A673 (cell line): ENCODE results near the gene PIAS1. TPM values are rescaled to one million over a fixed set of nuclear protein-coding genes. Genes with fewer than 3 reads are reported as not detected.

ENCODE experiments used
- BruUV-seq: library from RNA; stranded (reverse); fragments of 400-500 nt; replicated peaks from 2 replicates; lab custom pipeline; 2021; lab: Mats Ljungman, UMichigan
- CTCF ChIA-PET: fragments of 300-600 bp; sonication (Branson Sonifier 250); formaldehyde crosslinking; loops from one replicate; lab custom pipeline; 2022; ENCODE audit warnings: antibody characterized with exemption; lab: Charles Lee
- POLR2A ChIA-PET: fragments of 300-600 bp; sonication (Branson Sonifier 250); formaldehyde crosslinking; loops from one replicate; lab custom pipeline; 2022; ENCODE audit warnings: antibody characterized with exemption; ENCODE audit not compliant: low non-redundant PET; lab: Charles Lee
- DNase-seq: peaks from one replicate; pipeline ENCODE4 v3.0.0-alpha.2; 2015; ENCODE audit warnings: low spot score
- H3K27ac ChIP-seq: fragments of 200-600 bp; sonication (generic); 2 replicates; pipeline ENCODE4 v1.5.1; 2016; ENCODE audit warnings: mixed run types, low read depth, mild to moderate bottlenecking, mixed read lengths, antibody characterized with exemption, low read length; ENCODE audit not compliant: poor library complexity, severe bottlenecking
- H3K27me3 ChIP-seq: fragments of 200-600 bp; sonication (generic); replicated peaks from 2 replicates; pipeline ENCODE4 v1.6.1; 2017; ENCODE audit warnings: mixed run types, low read depth, mild to moderate bottlenecking, mixed read lengths, antibody characterized with exemption, low read length; ENCODE audit not compliant: insufficient read depth, poor library complexity
- H3K36me3 ChIP-seq: fragments of 200-600 bp; sonication (generic); 2 replicates; pipeline ENCODE4 v1.6.1; 2016; ENCODE audit warnings: mixed run types, mild to moderate bottlenecking, mixed read lengths, antibody characterized with exemption, low read length; ENCODE audit not compliant: insufficient read depth, poor library complexity, severe bottlenecking
- H3K4me1 ChIP-seq: fragments of 200-600 bp; sonication (generic); 2 replicates; pipeline ENCODE4 v1.6.1; 2017; ENCODE audit warnings: mixed run types, mild to moderate bottlenecking, mixed read lengths, antibody characterized with exemption, low read length; ENCODE audit not compliant: insufficient read depth, poor library complexity, severe bottlenecking
- H3K4me3 ChIP-seq: fragments of 200-600 bp; sonication (generic); 2 replicates; pipeline ENCODE4 v1.5.1; 2016; ENCODE audit warnings: low read depth, mixed run types, mild to moderate bottlenecking, mixed read lengths, low read length; ENCODE audit not compliant: poor library complexity, severe bottlenecking
- H3K9me3 ChIP-seq: fragments of 200-600 bp; sonication (generic); 2 replicates; pipeline ENCODE4 v1.6.1; 2016; ENCODE audit warnings: mixed run types, low read depth, mild to moderate bottlenecking, mixed read lengths, antibody characterized with exemption, low read length; ENCODE audit not compliant: poor library complexity, severe bottlenecking
- EZH2 ChIP-seq: fragments of 200-600 bp; sonication (generic); IDR thresholded peaks from 2 replicates; pipeline ENCODE4 v1.6.1; 2017; ENCODE audit warnings: borderline replicate concordance, low read depth, mild to moderate bottlenecking, mixed read lengths, antibody characterized with exemption, low read length; ENCODE audit not compliant: poor library complexity, severe bottlenecking
- intact Hi-C: fragments of 100-400 bp; cut with micrococcal nuclease; formaldehyde crosslinking; loops from one replicate; pipeline ENCODE4 v1.10.0; 2022; ENCODE audit not compliant: unreplicated experiment
- total RNA-seq: library from RNA; stranded (reverse); gene quantifications from 2 replicates; pipeline ENCODE4 v1.2.3, GENCODE V29; 2021
- TF ChIP-seq, protein P1 (sequence below): fragments of 300-800, 200-600 bp; sonication (generic); conservative IDR thresholded peaks from 2 replicates; pipeline ENCODE4 v1.5.1; 2017; ENCODE audit warnings: low read depth, mild to moderate bottlenecking, antibody characterized with exemption, low read length, moderate library complexity, mixed read lengths

Gene PIAS1
- total RNA-seq, 1 experiment from 2014 or later: 40.2 TPM

DNA sequence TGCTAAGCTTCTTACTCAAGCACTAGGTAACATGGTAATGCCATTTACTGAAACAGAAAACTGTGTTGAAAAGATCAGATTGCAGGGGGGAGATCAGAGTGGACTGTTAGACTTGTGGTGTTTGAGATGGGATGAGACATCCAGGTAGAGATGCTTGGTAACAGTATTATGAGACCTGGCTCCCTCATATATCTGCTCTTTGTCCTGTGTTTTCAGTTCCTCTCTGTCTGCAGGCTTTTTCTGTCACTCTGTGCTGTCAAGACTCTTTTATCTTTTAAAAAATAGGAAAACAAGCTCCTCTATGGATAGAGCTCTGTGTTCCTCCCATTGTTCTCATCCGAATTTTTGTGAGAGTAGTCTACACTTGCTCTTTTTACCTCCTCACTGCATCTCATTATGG is 103.0 kb downstream of the PIAS1 start:
- peaks cover 5% of the 10 kb centered on the region for H3K36me3 ChIP-seq
- no peak overlapping the region for H3K4me3 ChIP-seq
- no peak overlapping the region for H3K27ac ChIP-seq
- no peaks in the 10 kb centered on the region for H3K27me3 ChIP-seq
- POLR2A ChIA-PET: no interaction called here
- H3K9me3 ChIP-seq: no peaks in the 10 kb centered on the region
- intact Hi-C loops: no loop called here
- no peaks in the 10 kb centered on the region for H3K4me1 ChIP-seq
- CTCF ChIA-PET: no interaction called here
- no peak for DNase-seq
- no TSS peak for BruUV-seq
- TF ChIP-seq, protein P1, sequence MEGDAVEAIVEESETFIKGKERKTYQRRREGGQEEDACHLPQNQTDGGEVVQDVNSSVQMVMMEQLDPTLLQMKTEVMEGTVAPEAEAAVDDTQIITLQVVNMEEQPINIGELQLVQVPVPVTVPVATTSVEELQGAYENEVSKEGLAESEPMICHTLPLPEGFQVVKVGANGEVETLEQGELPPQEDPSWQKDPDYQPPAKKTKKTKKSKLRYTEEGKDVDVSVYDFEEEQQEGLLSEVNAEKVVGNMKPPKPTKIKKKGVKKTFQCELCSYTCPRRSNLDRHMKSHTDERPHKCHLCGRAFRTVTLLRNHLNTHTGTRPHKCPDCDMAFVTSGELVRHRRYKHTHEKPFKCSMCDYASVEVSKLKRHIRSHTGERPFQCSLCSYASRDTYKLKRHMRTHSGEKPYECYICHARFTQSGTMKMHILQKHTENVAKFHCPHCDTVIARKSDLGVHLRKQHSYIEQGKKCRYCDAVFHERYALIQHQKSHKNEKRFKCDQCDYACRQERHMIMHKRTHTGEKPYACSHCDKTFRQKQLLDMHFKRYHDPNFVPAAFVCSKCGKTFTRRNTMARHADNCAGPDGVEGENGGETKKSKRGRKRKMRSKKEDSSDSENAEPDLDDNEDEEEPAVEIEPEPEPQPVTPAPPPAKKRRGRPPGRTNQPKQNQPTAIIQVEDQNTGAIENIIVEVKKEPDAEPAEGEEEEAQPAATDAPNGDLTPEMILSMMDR: no peak
- TF ChIP-seq EZH2: no peak

DNA sequence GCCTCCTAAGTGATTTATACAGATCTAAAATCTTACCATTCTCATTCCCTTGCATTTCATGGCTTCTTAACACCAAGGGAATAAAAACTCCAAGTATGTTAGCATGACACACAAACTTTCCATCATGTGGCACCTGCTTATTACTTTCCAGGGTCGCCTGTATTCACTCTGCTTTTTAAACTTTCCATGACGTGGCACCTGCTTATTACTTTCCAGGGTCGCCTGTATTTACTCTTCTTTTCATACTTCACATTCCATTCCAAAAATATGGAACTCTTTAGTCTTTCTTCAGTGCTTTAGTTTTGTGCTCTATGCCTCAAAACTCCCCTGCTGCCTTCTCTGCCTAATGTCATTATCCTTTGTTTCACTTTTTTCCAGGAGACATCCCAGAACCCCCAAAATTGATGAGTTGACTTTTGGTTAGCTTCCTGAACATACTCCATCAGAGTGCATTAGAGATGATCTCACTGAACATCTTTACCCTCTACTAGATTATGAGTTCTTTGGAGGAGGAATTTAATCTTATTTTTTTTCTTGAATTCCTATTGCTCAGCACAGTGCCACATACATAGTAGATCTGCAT is 104.0 kb downstream of the PIAS1 start:
- no peak for TF ChIP-seq EZH2
- TF ChIP-seq, protein P1: no peak
- POLR2A ChIA-PET: no interaction called here
- H3K27me3 ChIP-seq: no peaks in the 10 kb centered on the region
- intact Hi-C loops: no loop called here
- no peaks in the 10 kb centered on the region for H3K4me1 ChIP-seq
- no peaks in the 10 kb centered on the region for H3K9me3 ChIP-seq
- no peak for DNase-seq
- H3K4me3 ChIP-seq: no peak overlapping the region
- peaks cover 5% of the 10 kb centered on the region for H3K36me3 ChIP-seq
- no peak overlapping the region for H3K27ac ChIP-seq
- BruUV-seq: no TSS peak
- CTCF ChIA-PET: no interaction called here

DNA sequence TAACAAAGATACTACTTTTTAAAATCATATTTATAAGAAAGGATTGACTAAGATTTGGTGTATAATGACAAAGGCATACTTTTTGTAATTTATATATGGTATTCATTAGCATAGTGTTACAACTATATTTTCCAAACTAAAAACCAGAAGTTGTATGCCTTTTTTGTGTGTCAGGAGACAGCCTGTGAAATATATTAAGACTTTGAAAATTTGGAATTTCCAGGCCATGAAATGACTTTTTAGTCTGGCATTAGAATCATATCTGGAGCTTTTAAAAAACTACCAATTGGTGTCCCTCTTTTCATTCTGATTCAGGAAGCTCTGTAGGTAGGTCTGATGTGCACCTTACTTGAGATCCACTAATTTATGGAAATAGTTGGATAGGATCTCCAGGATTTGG is 109.1 kb downstream of the PIAS1 start:
- POLR2A ChIA-PET: interaction anchor here (0.5 kb wide), 1 partner anchor 922 kb away, joined by 32 read pairs; no protein-coding TSS in a partner anchor
- DNase-seq: no peak
- H3K4me1 ChIP-seq: no peaks in the 10 kb centered on the region
- no peak for TF ChIP-seq EZH2
- TF ChIP-seq, protein P1: no peak
- BruUV-seq: no TSS peak
- peaks cover 4% of the 10 kb centered on the region for H3K36me3 ChIP-seq
- H3K9me3 ChIP-seq: no peaks in the 10 kb centered on the region
- H3K4me3 ChIP-seq: no peak overlapping the region
- H3K27me3 ChIP-seq: no peaks in the 10 kb centered on the region
- CTCF ChIA-PET: no interaction called here
- H3K27ac ChIP-seq: no peak overlapping the region
- intact Hi-C loops: no loop called here
